ENCODE measurements around the gene ALS2. TPM values are rescaled to one million over a fixed set of nuclear protein-coding genes. Genes with fewer than 3 reads are reported as not detected.

Gene ALS2
- total RNA-seq, 1 experiment from 2014 or later, result 28.1 TPM

GRCh38 chr2:201709049-201709448 is 71.7 kb downstream of the ALS2 start:
- Histone ChIP-seq H3K9me3 (ENCODE audit: control insufficient read depth in 1 of 2, insufficient read depth in 1 of 2, low read depth in 1 of 2, low read length in 2 of 2) (no peaks in the 10 kb centered on the region), H3K27me3 (ENCODE audit: insufficient read depth, low read length) (no peaks in the 10 kb centered on the region), H3K9me2 (ENCODE audit: insufficient read depth) (no peaks in the 10 kb centered on the region), H3K36me3 (ENCODE audit: control insufficient read depth in 1 of 2, insufficient read depth in 2 of 2, low read length in 2 of 2) (peaks cover 3 to 13% of the 10 kb centered on the region in 2 experiments; a peak in 3 of 4 replicates), H3K4me3 (replicated peaks in 1 of 2; ENCODE audit: low read depth in 1 of 2, low read length in 2 of 2) (no peak overlapping the region), H3K4me2 (ENCODE audit: low read length) (no peak overlapping the region), H2AFZ (ENCODE audit: low read depth, low read length, poor library complexity, severe bottlenecking) (no peak overlapping the region), H4K20me1 (ENCODE audit: insufficient read depth) (no peaks in the 10 kb centered on the region), H3K79me2 (ENCODE audit: insufficient read depth, low read length) (no peaks in the 10 kb centered on the region), H3K9ac (ENCODE audit: low read length) (no peak overlapping the region), H3K4me1 (ENCODE audit: control insufficient read depth in 1 of 2, insufficient read depth in 2 of 2, low read length in 2 of 2) (no peaks in the 10 kb centered on the region), H3K27ac (ENCODE audit: low read depth, low read length) (no peak overlapping the region)
- intact Hi-C loops (cut with micrococcal nuclease), result no loop called here
- TF ChIP-seq CBX3 (IDR thresholded peaks at IDR 0.05; ENCODE audit: low read depth), result no peak
- no peak for TF ChIP-seq SRF (IDR thresholded peaks at IDR 0.05; ENCODE audit: low read depth)
- no peak for TF ChIP-seq SP1 (IDR thresholded peaks at IDR 0.05; ENCODE audit: low read depth)
- no peak for TF ChIP-seq JUND (IDR thresholded peaks at IDR 0.05)
- no peak for TF ChIP-seq FOSL1 (IDR thresholded peaks at IDR 0.05; ENCODE audit: low read depth)
- TF ChIP-seq EZH2phosphoT487 (IDR thresholded peaks at IDR 0.05; ENCODE audit: borderline replicate concordance), result no peak
- no peak for TF ChIP-seq MAX (IDR thresholded peaks at IDR 0.05)
- no peak for TF ChIP-seq ZBTB33 (IDR thresholded peaks at IDR 0.05; ENCODE audit: extremely low read depth, insufficient replicate concordance, low read length)
- no peak for TF ChIP-seq ATF3 (IDR thresholded peaks at IDR 0.05)
- no peak for TF ChIP-seq ZFX (IDR thresholded peaks at IDR 0.05)
- TF ChIP-seq EGR1 (IDR thresholded peaks at IDR 0.05; ENCODE audit: low read depth), result no peak
- TF ChIP-seq ZNF274 (IDR thresholded peaks at IDR 0.05; ENCODE audit: low read depth, low read length), result no peak
- no peak for TF ChIP-seq EZH2 (IDR thresholded peaks at IDR 0.05)
- TF ChIP-seq SIN3A (IDR thresholded peaks at IDR 0.05; ENCODE audit: low read depth), result no peak
- no peak for TF ChIP-seq POLR2AphosphoS5 (IDR thresholded peaks at IDR 0.05; ENCODE audit: low read depth, low read length)
- TF ChIP-seq POLR2A (IDR thresholded peaks at IDR 0.05; ENCODE audit: borderline replicate concordance, extremely low read depth, insufficient read depth, insufficient read length), result no peak
- no peak for TF ChIP-seq ELF1 (IDR thresholded peaks at IDR 0.05; ENCODE audit: borderline replicate concordance, low read depth)
- TF ChIP-seq REST (IDR thresholded peaks at IDR 0.05; ENCODE audit: low read depth), result no peak
- no peak for TF ChIP-seq CTCF (IDR thresholded peaks at IDR 0.05 in 2 of 3, conservative IDR thresholded peaks at IDR 0.05 in 1 of 3; ENCODE audit: borderline replicate concordance in 1 of 3, insufficient read depth in 1 of 3, low read depth in 2 of 3, low read length in 2 of 3)
- ChIA-PET POLR2A (interaction anchor here (1.0 kb wide), 1 partner anchor 10 kb away, joined by 3 read pairs; the partner anchor contains the start of gene MPP4), CTCF (interaction anchor here (0.6 kb wide), 1 partner anchor 347 kb away, joined by 3 read pairs; no protein-coding TSS in a partner anchor), RAD21 (ENCODE audit: low non-redundant PET in 1 of 2, low total read pairs in 2 of 2, uncharacterized antibody in 2 of 2, unreplicated experiment in 2 of 2) (no interaction called here)
- DNase-seq (ENCODE audit: low read depth, low spot score), result no peak
- BruUV-seq (replicated peaks), result no TSS peak
- no peak for ATAC-seq
